ENCODE data around the gene MAPK12. TPM values are rescaled to one million over a fixed set of nuclear protein-coding genes. Genes with fewer than 3 reads are reported as not detected.

The MAPK12 gene
- total RNA-seq, 1 donor from 2014 or later: 11.4 TPM

DNA sequence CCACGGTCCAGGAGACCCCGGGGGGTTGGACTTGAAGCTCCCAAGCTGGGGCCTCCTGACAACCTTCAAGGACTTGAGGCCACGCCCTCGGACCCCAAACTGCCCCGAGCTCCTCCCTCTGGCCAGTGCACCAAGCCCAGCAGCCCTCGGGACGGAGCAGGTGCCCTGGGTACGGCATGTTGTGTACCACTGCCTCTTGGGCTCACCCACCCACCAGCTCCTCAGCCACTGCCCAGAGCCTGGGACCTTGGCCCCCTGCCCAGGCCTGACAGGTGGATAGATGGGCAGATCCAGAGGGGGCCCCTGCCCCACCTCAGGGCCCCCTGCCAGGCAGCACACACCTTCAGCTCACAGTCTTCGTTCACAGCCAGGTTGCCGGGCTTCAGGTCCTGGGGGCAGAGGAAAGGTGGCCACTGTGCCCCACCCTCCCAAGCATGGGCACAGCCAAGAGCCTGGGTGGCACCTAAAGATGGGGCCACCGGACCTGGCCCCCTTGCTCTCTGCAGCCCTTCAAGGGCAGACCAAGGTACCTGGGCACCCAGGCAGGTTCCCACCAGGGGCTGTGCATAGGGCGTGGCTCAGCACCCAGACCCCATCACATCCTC, 5.1 kb downstream of the MAPK12 start:
- FAIRE-seq (no peak), DNase-seq (ENCODE audit: low spot score in 2 of 2) (no peak)

DNA sequence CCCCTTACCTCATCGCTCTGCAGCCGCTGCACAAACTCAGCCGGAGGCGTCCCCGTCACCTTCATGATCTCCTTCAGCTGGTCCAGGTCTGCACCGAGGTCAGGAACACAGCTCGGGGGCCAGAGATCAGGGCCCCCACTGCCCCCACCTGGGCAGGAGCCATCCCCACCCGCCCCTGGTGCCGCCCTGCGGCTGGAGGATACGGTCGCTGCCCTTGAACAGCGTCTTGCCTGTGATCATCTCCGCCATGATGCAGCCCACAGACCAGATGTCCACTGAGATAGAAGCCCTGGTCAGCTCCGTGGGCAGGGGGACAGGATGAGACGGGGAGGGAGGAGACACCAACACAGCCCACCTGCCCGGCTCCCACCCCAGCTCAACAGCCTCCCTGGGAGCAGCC, 5.9 kb downstream of the MAPK12 start:
- DNase-seq (ENCODE audit: low spot score in 2 of 2) (no peak), FAIRE-seq (no peak)

DNA sequence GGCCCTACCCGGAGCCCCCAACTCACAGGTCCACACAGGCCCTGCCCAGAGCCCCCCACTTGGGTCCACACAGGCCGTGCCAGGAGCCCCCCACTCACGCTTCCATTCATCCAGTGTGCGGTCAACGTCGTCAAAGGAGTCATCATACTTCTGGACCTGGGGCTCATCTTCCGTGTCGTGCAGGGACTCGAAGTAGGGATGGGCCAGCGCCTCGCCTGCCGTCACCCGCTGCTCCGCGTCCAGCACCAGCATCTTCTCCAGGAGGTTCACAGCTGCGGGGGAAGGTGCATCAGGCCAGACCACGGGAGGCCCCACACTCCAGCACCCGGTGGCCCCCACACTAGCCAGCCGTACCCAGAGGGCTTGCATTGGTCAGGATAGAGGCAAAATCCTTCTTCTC, 6.4 kb downstream of the MAPK12 start:
- FAIRE-seq (no peak), DNase-seq (ENCODE audit: low spot score in 2 of 2) (no peak)

DNA sequence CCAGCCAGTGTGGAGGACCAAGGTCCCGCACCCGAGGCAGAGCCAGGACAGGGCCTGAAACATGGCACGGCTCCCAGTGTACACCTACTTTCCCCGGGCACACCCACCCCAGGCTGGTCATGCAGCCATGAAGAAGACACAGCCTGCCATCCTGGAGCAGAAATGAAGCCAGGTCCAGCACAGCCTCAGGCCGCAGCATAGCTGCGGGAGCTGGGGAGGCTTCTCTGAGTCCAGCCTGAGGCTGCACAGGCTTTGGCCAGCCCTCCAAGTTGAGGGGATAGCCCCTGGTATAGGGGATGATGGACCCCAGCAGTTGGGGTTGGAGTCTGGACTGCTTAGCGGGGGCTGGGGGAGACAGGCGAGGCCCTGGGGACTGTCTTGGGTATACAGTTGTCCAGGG, 7.5 kb downstream of the MAPK12 start:
- FAIRE-seq (no peak), DNase-seq (ENCODE audit: low spot score in 2 of 2) (no peak)

DNA sequence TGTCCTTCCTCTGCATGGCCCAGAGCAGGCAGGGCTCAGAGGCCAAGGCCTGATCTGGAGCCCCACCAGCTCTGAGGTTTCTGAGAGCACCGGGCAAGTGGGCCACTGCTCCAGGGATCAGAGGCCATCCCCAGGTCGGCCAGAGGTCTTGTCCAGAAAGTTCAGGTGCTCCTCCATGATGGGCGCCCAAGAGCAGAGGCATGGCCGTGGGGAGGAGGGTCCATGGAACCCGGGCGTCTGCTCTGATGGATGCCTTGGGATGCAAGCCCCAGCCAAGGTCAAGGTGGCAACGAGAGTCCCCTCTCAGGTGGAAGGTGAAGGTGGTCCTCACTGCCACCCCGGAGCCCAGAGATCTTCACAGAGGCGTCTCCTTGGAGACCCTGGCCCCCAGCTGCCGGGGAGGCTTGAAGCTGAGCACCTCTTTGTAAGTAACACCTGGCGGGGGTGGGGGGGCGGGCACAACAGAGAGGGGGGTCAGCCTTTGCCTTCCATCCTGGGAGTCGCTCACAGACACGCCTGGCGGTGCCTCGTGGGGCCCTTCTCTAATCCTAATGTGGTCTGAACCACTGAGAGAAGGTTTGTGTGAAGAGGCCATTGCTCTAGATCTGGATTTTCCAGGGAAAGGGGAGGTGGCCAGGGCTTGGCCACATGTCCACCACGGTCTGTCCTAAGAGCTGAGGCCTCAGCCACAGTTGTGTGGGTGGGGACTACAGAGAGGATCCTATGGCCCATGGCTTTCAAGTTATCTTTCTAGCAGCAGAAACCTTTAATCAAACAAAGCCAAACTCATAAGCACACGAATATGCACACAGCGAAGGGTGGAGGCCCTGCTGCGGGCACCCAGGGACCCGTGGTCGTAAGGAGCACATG, 8.2 kb downstream of the MAPK12 start:
- no peak for DNase-seq (ENCODE audit: low spot score in 2 of 2)
- no peak for FAIRE-seq

DNA sequence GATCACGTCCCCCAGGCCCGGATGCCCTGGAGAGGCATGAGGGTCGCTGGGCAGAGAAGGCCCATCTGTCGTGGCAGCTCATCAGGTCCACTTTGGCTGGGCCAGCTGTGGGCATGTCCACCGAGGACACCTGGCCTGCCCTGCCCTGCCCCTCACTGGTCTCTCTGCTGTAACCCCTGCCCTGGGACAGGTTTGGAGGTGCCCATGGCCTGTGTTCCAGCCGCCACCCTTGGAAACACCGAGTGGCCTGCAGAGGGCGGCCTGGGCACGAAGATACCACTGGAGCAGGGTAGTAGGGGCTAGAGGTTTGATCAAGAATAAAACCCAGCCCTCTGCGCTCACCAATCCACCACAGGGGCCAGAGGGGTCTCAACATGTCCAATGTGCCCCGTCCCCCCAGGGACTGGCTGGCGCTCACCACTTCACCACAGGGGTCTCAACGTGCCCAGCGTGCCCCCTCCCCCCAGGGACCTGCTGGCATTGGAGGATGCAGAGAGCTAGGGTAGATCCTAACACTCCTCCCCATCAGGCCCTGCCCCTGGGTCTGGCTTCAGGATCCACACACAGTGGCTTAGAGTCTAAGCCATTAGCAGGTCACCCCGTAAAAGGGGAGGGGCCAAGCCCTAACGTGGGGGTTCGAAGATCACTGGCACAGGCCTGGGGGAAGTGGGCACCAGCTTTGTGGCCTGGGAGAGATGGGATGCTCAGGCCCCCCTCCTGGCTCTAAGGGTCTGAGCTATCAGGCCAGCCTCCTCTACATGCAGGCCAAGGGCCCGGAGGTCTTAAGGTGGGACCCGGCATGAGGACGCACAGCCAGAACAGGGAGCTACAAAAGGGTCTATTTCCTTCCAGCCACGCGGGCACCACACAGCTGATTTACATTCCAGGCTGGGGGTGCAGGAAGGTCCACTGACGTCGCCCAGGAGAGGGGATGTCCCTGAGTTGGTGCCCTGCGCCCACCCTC, 9.1 kb downstream of the MAPK12 start:
- DNase-seq (ENCODE audit: low spot score in 2 of 2) (peak in 1 of 2 donors; percentile 75), FAIRE-seq (no peak)

DNA sequence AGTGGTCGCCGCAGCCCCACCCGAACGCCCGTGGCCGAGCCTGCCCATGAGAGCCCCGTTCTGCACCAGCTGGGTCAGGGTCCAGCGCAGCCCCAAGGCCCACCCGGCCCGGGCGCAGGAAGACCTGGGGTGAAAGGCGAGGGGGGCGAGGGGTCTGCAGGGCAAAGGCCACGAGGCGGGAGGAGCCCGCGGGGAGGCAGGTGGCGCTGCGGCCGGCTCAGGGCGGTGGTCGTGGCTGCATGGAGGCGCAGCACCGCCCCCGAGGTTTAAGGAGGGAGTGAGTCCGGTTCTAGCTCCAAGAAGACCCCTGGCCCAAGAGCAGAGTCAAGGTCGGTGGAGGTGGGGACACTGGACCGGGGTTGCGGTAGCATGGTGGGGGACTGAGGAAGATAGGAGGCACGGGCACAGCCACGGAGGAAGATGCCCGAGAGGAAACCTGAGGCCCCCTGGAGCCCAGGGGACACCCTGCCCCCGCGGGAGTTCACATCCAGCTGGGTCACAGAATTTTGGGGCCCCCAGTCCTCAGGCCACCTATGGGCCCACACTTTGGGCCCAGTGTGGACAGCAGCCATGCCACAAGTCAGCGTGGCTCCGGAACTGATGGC, 9.9 kb downstream of the MAPK12 start:
- FAIRE-seq (no peak), DNase-seq (ENCODE audit: low spot score in 2 of 2) (no peak)

DNA sequence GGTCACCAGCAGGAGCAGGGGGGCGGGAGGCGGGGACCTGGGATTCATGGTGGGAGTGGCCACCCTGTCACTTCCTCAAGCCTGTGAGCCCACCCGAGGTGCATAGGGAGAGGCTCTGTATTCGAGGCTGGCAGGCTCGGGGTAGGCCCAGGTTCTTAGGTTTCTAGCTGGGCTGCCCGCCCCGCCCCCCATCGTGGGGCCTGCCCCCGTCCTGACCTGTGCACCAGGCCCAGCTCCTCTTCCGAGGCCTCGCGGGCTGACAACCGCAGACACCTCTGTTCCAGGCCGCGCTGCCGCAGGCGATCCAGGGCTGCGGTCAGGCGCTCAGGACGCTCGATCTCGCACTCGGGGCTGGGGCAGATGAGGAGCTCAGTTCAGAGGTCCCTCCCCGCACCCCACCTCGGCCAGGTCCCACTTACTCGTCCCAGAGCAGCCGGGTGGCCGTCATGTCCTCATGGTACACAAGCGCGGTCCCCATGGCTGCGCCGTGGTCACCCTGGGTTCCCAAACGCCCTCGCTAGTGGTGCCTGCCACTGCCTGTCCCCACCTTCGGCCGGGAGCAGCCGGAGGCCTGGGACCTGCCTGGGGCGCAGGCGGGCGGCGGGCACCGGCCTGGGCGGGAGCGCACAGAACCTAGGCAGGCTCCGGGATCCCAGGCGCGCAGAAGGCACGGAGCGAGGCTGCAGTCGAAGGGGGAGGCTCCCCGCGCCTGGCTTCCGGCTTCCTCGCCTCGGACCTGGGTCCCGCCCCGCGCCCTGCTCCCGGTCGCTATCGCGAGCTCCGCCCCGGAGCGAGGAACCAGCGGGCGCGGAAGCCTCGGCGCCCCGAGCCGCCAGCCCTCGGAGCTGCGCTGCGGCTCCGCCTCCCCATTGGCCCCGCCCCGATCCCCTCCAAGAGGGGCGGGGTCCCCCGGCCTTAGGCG, 10.7 kb downstream of the MAPK12 start, which contains the start of gene HDAC10:
Gene HDAC10, minus strand, starts transcription at position 711 of the 922 bp plus-strand sequence. Its CDS starts 233 bp downstream, at position 478.
- DNase-seq (ENCODE audit: low spot score in 2 of 2) (peak; percentile 73 to 78), FAIRE-seq (no peak)

DNA sequence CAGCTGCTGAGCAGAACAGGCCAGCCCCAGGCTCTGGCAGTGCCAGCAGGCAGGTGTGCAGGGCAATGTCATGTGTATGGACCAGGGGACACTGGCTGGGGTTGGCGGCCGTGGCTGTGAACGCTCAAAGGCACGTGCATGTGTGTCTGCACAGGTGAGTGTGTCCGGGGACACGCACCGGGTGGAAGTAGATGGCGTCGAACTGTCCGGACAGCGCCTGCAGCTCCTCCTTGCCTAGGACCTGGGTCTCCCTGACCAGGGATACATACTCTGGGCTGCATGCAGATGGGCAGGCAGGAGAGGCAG, 11.3 kb downstream of the MAPK12 start:
- DNase-seq (ENCODE audit: low spot score in 2 of 2) (no peak), FAIRE-seq (no peak)

DNA sequence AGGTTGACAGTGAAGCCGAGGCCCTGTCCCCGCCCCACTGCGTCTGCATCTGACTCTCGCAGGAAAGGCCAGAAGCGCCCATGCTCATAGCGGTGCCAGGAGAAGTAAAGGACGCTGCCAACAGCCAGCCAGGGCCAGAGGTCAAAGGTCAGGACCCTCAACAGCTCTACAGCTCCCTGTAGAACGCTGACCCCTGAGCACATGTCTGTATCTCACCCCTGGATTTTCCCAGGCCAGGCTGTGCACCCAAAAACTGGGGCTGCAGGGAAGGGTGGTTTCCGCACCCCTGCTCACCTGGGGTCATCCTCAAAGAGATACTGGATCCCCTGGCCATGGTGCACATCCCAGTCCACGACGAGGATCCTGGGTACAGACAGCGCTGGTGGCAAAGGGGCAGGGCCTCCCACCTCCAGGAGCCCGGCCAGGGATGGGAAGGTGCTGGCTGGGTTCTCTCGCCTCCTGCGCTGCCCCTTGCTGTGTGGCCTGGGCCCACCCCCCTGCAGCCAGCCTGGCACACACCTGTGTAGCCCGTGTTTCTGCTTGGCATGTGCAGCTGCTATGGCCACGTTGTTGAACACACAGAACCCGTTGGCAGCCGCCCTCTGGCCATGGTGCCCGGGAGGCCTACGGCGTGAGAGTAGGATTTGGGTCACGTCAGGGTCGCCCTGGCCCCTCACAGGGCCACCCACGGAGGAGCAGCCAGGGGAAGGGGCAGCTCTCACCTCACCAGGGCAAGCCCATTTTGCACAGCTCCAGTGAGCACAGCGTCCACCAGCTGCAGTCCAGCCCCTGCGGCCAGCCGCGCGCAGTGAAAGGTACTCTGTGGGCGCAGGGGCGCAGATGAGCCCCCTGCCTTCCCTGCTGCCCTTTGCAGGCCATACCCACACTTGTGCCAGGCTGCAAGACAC, 11.9 kb downstream of the MAPK12 start:
- FAIRE-seq (no peak), DNase-seq (ENCODE audit: low spot score in 2 of 2) (no peak)

DNA sequence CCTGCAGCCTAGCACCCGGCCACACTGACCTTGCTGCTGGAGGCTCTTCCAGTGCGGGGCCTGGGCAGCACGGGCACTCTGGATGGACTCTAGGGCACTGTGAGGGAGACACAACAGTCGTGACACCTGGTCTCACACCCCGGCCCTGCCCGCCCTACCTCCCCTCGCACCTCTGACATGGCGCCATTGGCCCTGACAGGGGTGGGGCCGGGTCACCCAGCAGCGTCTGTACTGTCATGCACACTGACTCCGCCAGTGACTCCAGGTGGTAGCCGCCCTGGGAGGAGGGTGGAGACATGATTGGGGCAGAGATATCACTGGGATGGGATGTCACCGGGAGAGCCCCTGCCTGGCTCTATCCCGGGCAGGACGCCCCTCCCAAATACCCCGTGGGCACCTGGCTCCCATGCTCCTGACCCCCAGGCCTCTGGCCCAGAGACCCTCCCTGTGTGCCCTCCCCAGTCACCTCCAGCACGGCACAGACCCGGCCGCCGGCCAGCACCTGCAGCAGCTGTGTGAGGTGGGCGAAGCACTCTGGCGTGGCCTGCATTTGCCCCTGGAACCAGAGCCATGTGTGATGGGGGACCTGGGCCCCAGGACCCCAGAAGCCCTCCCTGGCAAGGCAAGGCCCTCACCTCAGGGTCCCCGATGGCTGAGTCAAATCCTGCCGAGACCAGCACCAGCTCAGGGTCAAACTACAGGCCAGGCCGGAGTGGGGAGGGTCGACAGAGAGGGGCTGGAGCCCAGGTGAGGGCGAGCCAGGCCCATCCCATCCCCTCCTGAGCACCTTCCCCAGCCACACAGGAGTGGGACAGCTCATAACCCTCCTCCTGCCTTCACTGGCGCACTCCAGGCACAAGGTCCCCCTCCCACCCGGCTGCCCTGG, 13.0 kb downstream of the MAPK12 start:
- DNase-seq (ENCODE audit: low spot score in 2 of 2) (no peak), FAIRE-seq (no peak)

DNA sequence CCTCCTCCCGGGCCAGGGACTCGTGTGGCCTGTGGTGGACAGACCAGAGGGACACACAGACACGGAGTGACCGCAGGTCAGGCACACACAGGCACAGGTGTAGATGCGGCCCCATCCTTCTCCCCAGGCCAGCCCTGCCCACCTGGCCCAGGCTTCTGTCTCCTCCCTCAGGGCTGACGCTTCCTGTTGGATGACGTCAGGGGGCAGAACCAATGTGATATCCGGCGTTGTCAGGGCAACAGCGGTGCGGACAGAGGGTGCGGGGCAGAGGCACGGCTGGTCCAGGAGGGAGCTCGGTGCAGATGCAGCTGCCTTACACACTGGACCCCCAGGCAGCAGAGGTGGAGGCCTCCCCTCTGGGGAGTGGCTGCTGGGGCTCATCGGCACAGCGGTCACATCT, 13.7 kb downstream of the MAPK12 start:
- DNase-seq (ENCODE audit: low spot score in 2 of 2) (no peak), FAIRE-seq (no peak)

DNA sequence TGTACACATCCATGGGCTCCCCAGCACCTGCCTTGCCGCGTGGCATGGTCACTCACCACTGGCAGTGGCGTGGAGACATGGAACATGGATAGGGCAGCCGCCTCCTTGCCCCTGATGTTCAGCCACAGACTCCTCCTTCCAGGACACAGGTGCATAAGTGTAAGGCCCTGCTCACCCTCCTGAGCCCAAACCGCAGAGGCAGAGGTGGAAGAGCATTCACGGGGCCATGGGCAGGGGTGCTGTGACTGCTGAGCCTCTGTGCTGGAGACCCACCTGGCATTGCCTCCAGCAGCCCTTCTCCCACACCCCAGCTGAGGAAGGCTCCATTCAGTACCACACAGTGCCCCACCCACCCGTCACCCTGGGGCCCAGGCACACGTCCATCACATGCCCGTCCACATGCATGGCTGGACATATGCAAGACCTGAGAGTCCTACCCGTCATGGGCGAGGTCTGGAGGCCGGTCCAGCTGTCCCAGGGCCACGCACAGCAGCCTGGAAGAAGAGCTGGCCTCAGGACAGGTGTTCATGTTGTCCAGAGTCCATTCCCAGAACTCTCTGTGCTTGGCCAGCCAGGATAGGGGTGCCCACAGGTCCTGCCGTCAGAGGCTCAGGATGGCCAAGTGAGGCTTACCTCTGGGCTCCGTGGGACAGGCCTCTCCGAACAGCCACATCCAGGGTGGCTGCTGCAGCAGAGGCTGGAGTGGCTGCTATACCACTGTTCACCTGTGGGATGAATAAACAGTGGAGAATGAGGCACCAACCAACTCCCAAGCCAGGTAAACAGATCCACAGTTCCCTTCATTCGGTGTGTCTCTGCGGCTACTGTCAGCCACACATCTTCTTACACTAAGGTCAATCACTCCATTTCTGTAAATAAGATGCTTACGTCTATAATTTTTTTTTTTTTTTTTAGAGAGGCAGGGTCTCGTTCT, 15.0 kb downstream of the MAPK12 start:
- DNase-seq (ENCODE audit: low spot score in 2 of 2) (no peak), FAIRE-seq (no peak)

DNA sequence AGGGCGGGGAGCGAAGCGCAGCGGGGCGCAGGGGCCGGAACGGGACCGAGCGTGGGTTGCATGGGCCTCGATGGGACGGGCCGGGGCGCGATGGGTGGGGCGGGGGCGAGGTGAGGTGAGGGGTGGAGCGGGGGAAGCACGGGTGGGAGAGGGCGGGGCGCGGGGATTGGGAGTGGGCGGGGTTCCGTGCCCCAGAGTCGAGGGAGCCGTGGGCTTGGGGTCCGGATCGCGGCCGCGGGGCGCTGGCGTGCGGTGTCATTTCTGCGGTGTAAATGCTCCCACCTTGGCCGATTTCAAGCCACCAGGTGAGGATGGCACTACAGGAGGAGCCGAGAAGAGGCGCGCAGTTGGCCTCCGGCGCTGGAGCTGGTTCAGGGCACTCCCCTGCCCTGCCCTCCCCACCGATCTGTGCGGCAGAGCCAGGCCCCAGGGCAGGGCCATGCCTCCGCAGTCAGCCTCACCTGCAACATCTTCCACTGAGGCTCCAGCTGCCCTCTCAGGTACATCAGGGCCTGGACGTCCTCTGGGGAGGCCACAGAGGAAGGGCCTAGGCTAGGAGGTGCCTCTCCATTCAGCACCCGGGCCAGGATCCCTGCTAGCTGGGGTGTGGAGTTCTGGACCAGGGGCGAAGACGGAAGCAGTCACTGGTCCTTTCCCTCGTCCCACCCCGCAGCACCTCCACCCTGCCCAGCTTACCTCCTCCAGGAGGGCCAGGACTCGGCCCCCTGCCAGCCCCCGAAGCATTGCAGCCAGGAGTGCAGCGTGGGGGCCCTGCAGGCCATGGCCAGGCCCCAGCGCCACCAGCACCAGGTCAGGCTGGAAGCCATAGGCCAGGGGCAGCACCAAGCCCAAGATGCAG, 16.0 kb downstream of the MAPK12 start:
- no peak for FAIRE-seq
- no peak for DNase-seq (ENCODE audit: low spot score in 2 of 2)

DNA sequence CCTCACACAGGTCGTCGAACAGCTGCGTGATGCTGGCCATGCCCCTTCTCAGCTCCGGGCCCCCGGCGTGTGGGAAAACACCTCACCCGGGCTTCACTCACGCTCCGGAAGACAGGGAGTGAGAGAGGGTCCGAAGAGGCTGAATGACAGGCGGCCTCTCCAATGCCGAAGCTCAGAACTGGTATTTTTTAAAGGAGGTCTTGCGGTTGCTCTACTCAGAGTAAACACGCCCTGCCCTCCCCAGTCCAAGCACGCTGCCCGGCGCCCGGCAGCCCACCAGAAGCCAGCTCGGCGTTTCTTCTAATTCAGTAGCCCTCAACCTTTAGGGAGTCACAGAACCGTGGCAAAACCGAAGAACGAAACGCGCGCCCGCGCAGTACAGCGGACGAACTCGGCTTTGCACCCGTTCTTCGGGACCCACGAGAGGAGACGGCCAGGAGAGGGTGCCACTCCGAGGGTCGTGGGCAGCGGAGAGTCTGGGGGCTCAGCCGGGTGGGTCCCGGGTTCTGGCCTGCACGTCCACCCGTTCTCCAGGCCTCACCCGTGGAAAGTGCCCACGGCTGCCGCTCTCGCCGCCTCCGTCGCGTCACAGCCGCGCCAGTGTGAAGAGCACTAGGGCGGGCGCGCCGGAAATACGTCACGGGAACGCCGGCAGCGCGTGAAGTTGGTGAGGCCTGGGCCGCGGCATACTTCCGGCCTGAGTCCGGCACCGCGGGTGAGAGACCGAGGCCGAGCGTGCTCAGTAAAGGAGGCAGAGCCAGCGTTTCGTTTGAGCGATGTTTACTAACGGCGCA, 16.9 kb downstream of the MAPK12 start, which contains the start of gene TUBGCP6:
Gene TUBGCP6, minus strand, starts transcription at position 604 of the 794 bp plus-strand sequence. Its CDS starts 564 bp downstream, at position 40.
- FAIRE-seq: no peak
- peak; percentile 97 to 98 for DNase-seq (ENCODE audit: low spot score in 2 of 2)

All from frontal cortex (tissue), 4 donors.